Measurements from ENCODE around the gene ENPEP.
"Not testable (repeated sequence)": the region's sequence is repeated elsewhere in the genome, so short reads cannot be mapped to it uniquely, and the experiment has no call there.

ENPEP gene

GRCh38 chr4:110475881-110476818 is at the start of gene ENPEP:
Gene ENPEP, plus strand, starts transcription at chr4:110476155. Its CDS starts 260 bp downstream, at chr4:110476415.
- DNase-seq, result no peak

GRCh38 chr4:110431805-110432204 is 44.1 kb upstream of the ENPEP start:
- not testable (repeated sequence) for DNase-seq

- not testable (repeated sequence) for DNase-seq
These were observed 38.7 kb upstream of the ENPEP start for GRCh38 chr4:110437292-110437691.

GRCh38 chr4:110439209-110439608 is 36.7 kb upstream of the ENPEP start:
- not testable (repeated sequence) for DNase-seq

GRCh38 chr4:110442309-110442708 is 33.6 kb upstream of the ENPEP start:
- no peak for DNase-seq

- no peak for DNase-seq
These were observed 33.2 kb upstream of the ENPEP start for GRCh38 chr4:110442788-110443187.

- no peak for DNase-seq
These were observed 26.0 kb upstream of the ENPEP start for GRCh38 chr4:110449947-110450346.

- no peak for DNase-seq
These were observed 23.4 kb upstream of the ENPEP start for GRCh38 chr4:110452546-110452945.

GRCh38 chr4:110454441-110454840 is 21.5 kb upstream of the ENPEP start:
- no peak for DNase-seq

- no peak for DNase-seq
These were observed 17.3 kb upstream of the ENPEP start for GRCh38 chr4:110458494-110459266.

GRCh38 chr4:110460074-110460746 is 15.7 kb upstream of the ENPEP start:
- DNase-seq, result no peak

- no peak for DNase-seq
These were observed 8.6 kb upstream of the ENPEP start for GRCh38 chr4:110467400-110467799.

- DNase-seq, result no peak
These were observed 3.2 kb upstream of the ENPEP start for GRCh38 chr4:110472583-110473329.

GRCh38 chr4:110474481-110474880 is 1.5 kb upstream of the ENPEP start:
- no peak for DNase-seq

GRCh38 chr4:110475080-110475479 is 875 bp upstream of the ENPEP start:
- not testable (repeated sequence) for DNase-seq

GRCh38 chr4:110477836-110478235 is 1.9 kb downstream of the ENPEP start:
- no peak for DNase-seq

GRCh38 chr4:110480031-110480549 is 4.1 kb downstream of the ENPEP start:
- no peak for DNase-seq

GRCh38 chr4:110480746-110481271 is 4.9 kb downstream of the ENPEP start:
- no peak for DNase-seq

GRCh38 chr4:110483516-110483915 is 7.6 kb downstream of the ENPEP start:
- DNase-seq, result no peak

- DNase-seq, result no peak
These were observed 8.1 kb downstream of the ENPEP start for GRCh38 chr4:110484029-110484428.

GRCh38 chr4:110484767-110485166 is 8.8 kb downstream of the ENPEP start:
- no peak for DNase-seq

GRCh38 chr4:110485452-110485851 is 9.5 kb downstream of the ENPEP start:
- DNase-seq, result no peak
